ENCODE data around the gene TMEM184B.

Gene TMEM184B

GRCh38 chr22:38272373-38273134, at the start of gene TMEM184B:
TMEM184B (minus strand) TSS chr22:38273010; CDS start chr22:38247961, 25,049 bp downstream.
- TF ChIP-seq CTCF (IDR thresholded peaks at IDR 0.05; ENCODE audit: low read depth, low read length, missing control alignments) = no peak
- peak within 1 kb of the TSS; percentile 67 for H3K4me3 ChIP-seq (replicated peaks; ENCODE audit: low read depth, low read length)
- no peak for DNase-seq (ENCODE audit: extremely low read depth, low read depth)

- TF ChIP-seq CTCF (IDR thresholded peaks at IDR 0.05; ENCODE audit: low read depth, low read length, missing control alignments) = no peak
- no peak overlapping the region for H3K4me3 ChIP-seq (replicated peaks; ENCODE audit: low read depth, low read length)
- no peak for DNase-seq (ENCODE audit: extremely low read depth, low read depth)
Measured at GRCh38 chr22:38320605-38321402, 48.0 kb upstream of the TMEM184B start.

- DNase-seq (ENCODE audit: extremely low read depth, low read depth) = no peak
Measured at GRCh38 chr22:38318792-38319773, 46.3 kb upstream of the TMEM184B start.

GRCh38 chr22:38317995-38318715, 45.3 kb upstream of the TMEM184B start:
- no peak for TF ChIP-seq CTCF (IDR thresholded peaks at IDR 0.05; ENCODE audit: low read depth, low read length, missing control alignments)
- peak overlapping the region; percentile 52 for H3K4me3 ChIP-seq (replicated peaks; ENCODE audit: low read depth, low read length)
- peak; percentile 80 for DNase-seq (ENCODE audit: extremely low read depth, low read depth)

More at GRCh38 chr22:38318792-38319773, 46.3 kb upstream of the TMEM184B start:
- no peak overlapping the region for H3K4me3 ChIP-seq (replicated peaks; ENCODE audit: low read depth, low read length)
- no peak for TF ChIP-seq CTCF (IDR thresholded peaks at IDR 0.05; ENCODE audit: low read depth, low read length, missing control alignments)

- TF ChIP-seq CTCF (IDR thresholded peaks at IDR 0.05; ENCODE audit: low read depth, low read length, missing control alignments) = no peak
- DNase-seq (ENCODE audit: extremely low read depth, low read depth) = no peak
- peak within 1 kb of the TSS; percentile 86 for H3K4me3 ChIP-seq (replicated peaks; ENCODE audit: low read depth, low read length)
Measured at GRCh38 chr22:38317122-38317994, 44.5 kb upstream of the TMEM184B start, which contains the start of gene CSNK1E. CSNK1E (minus strand) TSS chr22:38317433; CDS start chr22:38314157, 3,276 bp downstream.
